Neutrophil (primary cell): ENCODE results near the gene CBX7.

Experiments
- H3K27ac ChIP-seq: fragments of 200-600 bp; sonication (generic); 2 replicates; pipeline ENCODE4 v1.5.1; 2016; ENCODE audit warnings: mild to moderate bottlenecking, moderate library complexity
- H3K27me3 ChIP-seq: fragments of 200-600 bp; sonication (generic); 2 replicates; pipeline ENCODE4 v1.6.0; 2016; ENCODE audit warnings: mild to moderate bottlenecking
- H3K36me3 ChIP-seq: fragments of 200-600 bp; sonication (generic); 2 replicates; pipeline ENCODE4 v1.5.1; 2017
- H3K4me1 ChIP-seq, 2 experiments: fragments of 200-600 bp in 1 of 2; sonication (generic) in 1 of 2; 1 replicate in 1 of 2; 2 replicates in 1 of 2; pipeline versions ENCODE4 v1.5.1 to v1.6.1; 2013 to 2016; ENCODE audit warnings: low read depth in 1 of 2, low read length in 1 of 2, mild to moderate bottlenecking in 1 of 2, moderate library complexity in 1 of 2; ENCODE audit not compliant: control insufficient read depth in 1 of 2, insufficient read depth in 1 of 2
- H3K4me3 ChIP-seq, 2 experiments: fragments of 200-600 bp in 1 of 2; sonication (generic) in 1 of 2; 1 replicate in 1 of 2; 2 replicates in 1 of 2; pipeline ENCODE4 v1.5.1; 2013 to 2016; ENCODE audit warnings: low read depth in 1 of 2, low read length in 1 of 2, mild to moderate bottlenecking in 1 of 2, moderate library complexity in 1 of 2
- H3K9me3 ChIP-seq: fragments of 200-600 bp; sonication (generic); 2 replicates; pipeline ENCODE4 v1.5.1; 2016
- TF ChIP-seq, protein P1 (sequence below): fragments of 200-600 bp; sonication (generic); IDR thresholded peaks from 2 replicates; pipeline ENCODE4 v1.5.1; 2016; ENCODE audit warnings: antibody characterized with exemption

The CBX7 gene

DNA sequence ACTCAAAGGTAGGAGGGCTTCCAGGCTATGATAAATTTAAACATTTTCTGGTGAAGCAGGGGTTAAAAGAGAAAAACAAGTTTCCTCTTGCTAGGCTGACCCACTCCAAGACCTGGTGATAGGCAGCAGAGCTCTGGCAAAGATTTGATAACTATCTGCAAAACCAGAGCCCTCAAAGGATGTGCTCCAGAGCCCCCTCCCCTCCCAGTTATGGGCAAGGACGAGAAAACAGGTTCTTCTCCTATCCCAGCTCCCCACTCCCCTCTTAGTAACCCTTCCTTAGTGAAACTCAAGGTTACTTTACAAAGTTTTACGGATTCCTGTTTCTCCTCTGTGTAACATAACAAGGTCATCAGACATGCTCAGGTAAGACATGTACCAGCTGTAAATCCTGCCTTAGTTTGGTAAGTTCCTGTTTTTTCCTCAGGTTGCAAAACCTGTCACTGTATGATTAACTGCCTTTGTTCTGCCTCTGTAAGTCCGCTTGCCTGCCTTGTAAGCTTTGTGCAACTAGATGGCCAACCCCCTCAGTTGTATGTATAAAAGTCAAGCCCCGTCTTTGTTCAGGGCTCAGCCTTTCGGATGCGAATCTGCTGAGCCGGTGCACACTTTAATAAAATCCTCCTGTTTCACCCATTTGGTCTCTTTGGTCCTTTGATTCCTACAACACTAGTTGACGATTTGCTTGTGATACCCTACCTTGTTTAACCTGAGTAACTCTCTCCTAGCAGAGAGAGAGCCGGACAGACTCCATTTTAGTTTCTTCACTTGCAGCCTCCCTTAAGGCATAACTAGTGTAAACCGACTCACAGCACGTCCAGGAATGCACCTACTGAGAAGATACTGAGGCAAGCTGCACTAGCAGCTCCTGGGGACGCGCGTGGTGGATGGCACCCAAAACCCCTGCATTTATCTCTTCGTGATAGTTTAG is 41.6 kb downstream of the CBX7 start:
- H3K27ac ChIP-seq: peak overlapping the region; percentile 61
- TF ChIP-seq, protein P1, sequence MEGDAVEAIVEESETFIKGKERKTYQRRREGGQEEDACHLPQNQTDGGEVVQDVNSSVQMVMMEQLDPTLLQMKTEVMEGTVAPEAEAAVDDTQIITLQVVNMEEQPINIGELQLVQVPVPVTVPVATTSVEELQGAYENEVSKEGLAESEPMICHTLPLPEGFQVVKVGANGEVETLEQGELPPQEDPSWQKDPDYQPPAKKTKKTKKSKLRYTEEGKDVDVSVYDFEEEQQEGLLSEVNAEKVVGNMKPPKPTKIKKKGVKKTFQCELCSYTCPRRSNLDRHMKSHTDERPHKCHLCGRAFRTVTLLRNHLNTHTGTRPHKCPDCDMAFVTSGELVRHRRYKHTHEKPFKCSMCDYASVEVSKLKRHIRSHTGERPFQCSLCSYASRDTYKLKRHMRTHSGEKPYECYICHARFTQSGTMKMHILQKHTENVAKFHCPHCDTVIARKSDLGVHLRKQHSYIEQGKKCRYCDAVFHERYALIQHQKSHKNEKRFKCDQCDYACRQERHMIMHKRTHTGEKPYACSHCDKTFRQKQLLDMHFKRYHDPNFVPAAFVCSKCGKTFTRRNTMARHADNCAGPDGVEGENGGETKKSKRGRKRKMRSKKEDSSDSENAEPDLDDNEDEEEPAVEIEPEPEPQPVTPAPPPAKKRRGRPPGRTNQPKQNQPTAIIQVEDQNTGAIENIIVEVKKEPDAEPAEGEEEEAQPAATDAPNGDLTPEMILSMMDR: no peak
- no peaks in the 10 kb centered on the region for H3K9me3 ChIP-seq
- no peak overlapping the region for H3K4me3 ChIP-seq
- peaks cover 12% of the 10 kb centered on the region for H3K27me3 ChIP-seq
- H3K4me1 ChIP-seq: peaks cover 11 to 14% of the 10 kb centered on the region in 2 experiments
- H3K36me3 ChIP-seq: no peaks in the 10 kb centered on the region

DNA sequence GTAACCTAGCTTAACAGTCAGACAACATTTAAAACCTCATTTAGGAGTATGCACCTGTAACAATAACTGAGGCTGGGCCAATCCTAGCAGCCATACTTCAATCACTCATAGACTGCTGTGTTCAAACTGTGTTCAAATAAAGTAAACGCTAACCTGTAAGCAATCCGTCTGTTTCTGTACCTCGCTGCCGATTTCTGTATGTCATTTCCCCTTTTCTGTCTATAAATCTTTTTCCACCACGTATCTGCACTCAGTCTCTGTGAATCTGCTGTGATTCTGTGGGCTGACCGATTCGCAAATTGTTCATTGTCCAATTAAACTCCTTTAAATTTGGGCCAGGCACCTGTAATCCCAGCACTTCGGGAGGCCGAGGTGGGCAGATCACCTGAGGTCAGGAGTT is 43.1 kb downstream of the CBX7 start:
- H3K36me3 ChIP-seq: no peaks in the 10 kb centered on the region
- TF ChIP-seq, protein P1: no peak

DNA sequence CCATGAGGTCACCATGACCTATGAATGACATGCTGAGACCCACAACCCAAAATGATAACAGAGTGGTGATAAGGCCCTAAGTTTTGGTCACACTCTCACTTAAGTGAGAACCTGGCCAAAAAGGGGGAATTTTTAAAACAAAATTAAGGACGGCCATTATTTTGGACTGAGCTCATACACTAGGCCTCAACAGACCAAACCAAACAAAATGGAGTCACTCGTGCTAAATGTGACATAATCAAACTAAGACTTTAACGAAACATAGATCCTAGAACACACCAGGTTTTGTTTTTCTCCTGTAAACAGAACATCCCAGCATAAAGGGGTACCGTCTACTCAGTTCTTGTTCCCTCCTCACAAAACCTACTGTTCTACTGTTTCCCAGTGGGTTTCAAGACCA is 44.0 kb downstream of the CBX7 start:
- peaks cover 11 to 14% of the 10 kb centered on the region in 2 experiments for H3K4me1 ChIP-seq
- H3K27ac ChIP-seq: no peak overlapping the region
- H3K36me3 ChIP-seq: no peaks in the 10 kb centered on the region
- no peak overlapping the region for H3K4me3 ChIP-seq
- TF ChIP-seq, protein P1: no peak
- H3K27me3 ChIP-seq: no peaks in the 10 kb centered on the region
- H3K9me3 ChIP-seq: no peaks in the 10 kb centered on the region

More for the DNA sequence above, 43.1 kb downstream of the CBX7 start:
- Histone ChIP-seq H3K9me3 (no peaks in the 10 kb centered on the region), H3K4me1 (peaks cover 11 to 14% of the 10 kb centered on the region in 2 experiments), H3K27ac (no peak overlapping the region), H3K4me3 (no peak overlapping the region), H3K27me3 (peaks cover 4% of the 10 kb centered on the region)

DNA sequence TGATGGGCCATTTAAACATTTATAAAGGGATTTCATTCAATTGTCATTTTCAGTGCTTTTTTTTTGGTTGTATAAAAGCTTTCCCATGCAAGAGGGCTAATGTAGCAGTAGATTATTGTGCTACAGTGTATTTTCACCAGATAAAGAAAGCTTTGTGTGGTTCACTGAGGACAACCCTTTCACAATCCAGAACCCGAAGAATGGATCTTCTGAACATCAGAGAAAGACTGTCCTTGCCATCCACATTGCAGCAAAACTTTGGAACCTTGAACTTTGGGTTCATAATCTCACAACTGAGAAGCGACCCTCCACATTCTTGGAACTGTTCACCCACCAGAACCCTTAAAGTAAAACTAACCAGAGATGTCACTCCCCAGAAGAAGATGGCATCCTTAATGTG is 46.2 kb downstream of the CBX7 start:
- peaks cover 10 to 11% of the 10 kb centered on the region in 2 experiments for H3K4me1 ChIP-seq
- TF ChIP-seq, protein P1: no peak
- H3K9me3 ChIP-seq: no peaks in the 10 kb centered on the region
- H3K4me3 ChIP-seq: no peak overlapping the region
- H3K36me3 ChIP-seq: no peaks in the 10 kb centered on the region
- no peaks in the 10 kb centered on the region for H3K27me3 ChIP-seq
- H3K27ac ChIP-seq: no peak overlapping the region

DNA sequence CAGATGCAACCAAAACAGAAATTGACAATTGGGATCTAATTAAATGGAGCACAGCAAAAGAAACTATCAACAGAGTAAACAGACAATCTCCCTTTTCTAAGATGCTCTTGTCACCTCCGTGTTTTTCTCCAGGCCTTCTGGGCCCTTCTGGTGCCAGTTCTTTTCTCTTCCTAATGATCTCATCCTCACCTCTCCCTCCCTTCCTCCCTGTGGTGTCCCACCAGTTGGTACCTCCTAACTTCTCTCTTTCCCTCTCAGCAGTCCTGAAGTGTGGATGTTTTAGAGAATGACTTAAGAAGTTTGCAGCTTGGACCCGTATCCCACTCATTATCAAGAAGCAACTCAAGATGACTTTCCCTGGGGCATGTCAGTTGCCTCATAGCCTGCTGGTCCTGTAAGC is 49.0 kb downstream of the CBX7 start:
- TF ChIP-seq, protein P1: no peak

More for the DNA sequence above, 49.0 kb downstream of the CBX7 start:
- H3K27ac ChIP-seq: no peak overlapping the region
- no peaks in the 10 kb centered on the region for H3K9me3 ChIP-seq
- no peaks in the 10 kb centered on the region for H3K27me3 ChIP-seq
- H3K36me3 ChIP-seq: no peaks in the 10 kb centered on the region
- H3K4me1 ChIP-seq: peaks cover 13 to 17% of the 10 kb centered on the region in 2 experiments
- H3K4me3 ChIP-seq: no peak overlapping the region
